B cell (primary cell): Measurements from ENCODE around the gene MIPOL1. TPM values are rescaled to one million over a fixed set of nuclear protein-coding genes. Genes with fewer than 3 reads are reported as not detected.

ENCODE experiments used
- ATAC-seq: fragments of 200-7000 bp; cut with Tn5 transposase; one replicate; pipeline ENCODE4 v1.10.0; 2021; ENCODE audit warnings: low read depth, mild to moderate bottlenecking, moderate number of reproducible peaks, moderate library complexity
- CTCF ChIA-PET: fragments of 350-600 bp; sonication (Branson Sonifier 250); formaldehyde crosslinking; loops from one replicate; lab custom pipeline; 2021; ENCODE audit warnings: antibody characterized with exemption, inconsistent platforms; lab: Charles Lee
- POLR2A ChIA-PET: fragments of 350-600 bp; sonication (Branson Sonifier 250); formaldehyde crosslinking; loops from one replicate; lab custom pipeline; 2021; ENCODE audit warnings: antibody characterized with exemption; lab: Charles Lee
- DNase-seq: peaks from one replicate; pipeline ENCODE4 v3.0.0; 2013
- H2AFZ ChIP-seq: 2 replicates; pipeline ENCODE4 v1.6.1; 2012; ENCODE audit warnings: mild to moderate bottlenecking, low read depth, low read length; ENCODE audit not compliant: insufficient read depth, poor library complexity, severe bottlenecking
- H3K27ac ChIP-seq, 2 donors: 1 replicate in 1 of 2; 2 replicates in 1 of 2; pipeline ENCODE4 v1.5.1; 2012 to 2013; ENCODE audit warnings: low read length in 2 of 2, mild to moderate bottlenecking in 2 of 2, moderate library complexity in 1 of 2
- H3K27me3 ChIP-seq, 4 experiments: fragments of 200-600 bp in 1 of 4; sonication (generic) in 1 of 4; replicated peaks in 1 of 4; 1 replicate in 2 of 4; 2 replicates in 2 of 4; pipeline versions ENCODE4 v1.6.1 to v1.7.0; 2013 to 2016; ENCODE audit warnings: low read length in 3 of 4, mild to moderate bottlenecking in 2 of 4, mixed read lengths in 1 of 4, moderate library complexity in 1 of 4; ENCODE audit not compliant: insufficient read depth in 4 of 4, control insufficient read depth in 3 of 4; ENCODE audit errors: control extremely low read depth in 1 of 4
- H3K36me3 ChIP-seq, 2 experiments: replicated peaks in 1 of 2; 1 replicate in 1 of 2; 2 replicates in 1 of 2; pipeline versions ENCODE4 v1.6.1 to v1.7.1; 2013; ENCODE audit warnings: low read length in 1 of 2; ENCODE audit not compliant: insufficient read depth in 2 of 2, control insufficient read depth in 1 of 2; ENCODE audit errors: control extremely low read depth in 1 of 2, extremely low read depth in 1 of 2
- H3K4me1 ChIP-seq, 2 donors: fragments of 200-600 bp in 1 of 2; sonication (generic) in 1 of 2; 1 replicate in 1 of 2; 2 replicates in 1 of 2; pipeline versions ENCODE4 v1.5.1 to v1.6.1; 2013 to 2017; ENCODE audit warnings: low read length in 2 of 2; ENCODE audit not compliant: control insufficient read depth in 2 of 2, insufficient read depth in 2 of 2
- H3K4me2 ChIP-seq: replicated peaks from 2 replicates; pipeline ENCODE3; 2012; ENCODE audit warnings: mild to moderate bottlenecking, low read depth, low read length; ENCODE audit not compliant: poor library complexity, severe bottlenecking
- H3K4me3 ChIP-seq, 5 experiments: fragments of 200-600 bp in 1 of 5; sonication (generic) in 1 of 5; 1 replicate in 3 of 5; 2 replicates in 2 of 5; pipeline versions ENCODE4 v1.5.1 to v1.7.0; 2011 to 2016; ENCODE audit warnings: low read length in 4 of 5, mild to moderate bottlenecking in 4 of 5, low read depth in 2 of 5, control low read depth in 1 of 5, moderate library complexity in 1 of 5; ENCODE audit not compliant: insufficient read depth in 1 of 5; ENCODE audit errors: control extremely low read depth in 1 of 5, extremely low read depth in 1 of 5
- H3K79me2 ChIP-seq: fragments of 200-600 bp; sonication (generic); one replicate; pipeline ENCODE4 v1.6.0; 2016; ENCODE audit warnings: low read length; ENCODE audit not compliant: control insufficient read depth, insufficient read depth
- H3K9ac ChIP-seq: fragments of 200-600 bp; sonication (generic); 2 replicates; pipeline ENCODE4 v1.6.1; 2017; ENCODE audit warnings: mild to moderate bottlenecking, low read length, moderate library complexity
- H3K9me3 ChIP-seq, 3 donors: one replicate each; pipeline versions ENCODE4 v1.6.1 to v1.7.1; 2013; ENCODE audit warnings: low read length in 2 of 3; ENCODE audit not compliant: control insufficient read depth in 2 of 3, insufficient read depth in 1 of 3; ENCODE audit errors: control extremely low read depth in 1 of 3
- H4K20me1 ChIP-seq: 2 replicates; pipeline ENCODE4 v1.6.0; 2012; ENCODE audit warnings: mild to moderate bottlenecking, low read length; ENCODE audit not compliant: insufficient read depth, control insufficient read depth, poor library complexity, severe bottlenecking
- H3K27ac Mint-ChIP-seq: one replicate; pipeline ENCODE4 v1.8.0; 2021; ENCODE audit warnings: mixed read lengths
- H3K27me3 Mint-ChIP-seq: one replicate; pipeline ENCODE4 v1.8.0; 2021; ENCODE audit warnings: mixed read lengths
- H3K4me1 Mint-ChIP-seq: one replicate; pipeline ENCODE4 v1.8.0; 2021; ENCODE audit warnings: mixed read lengths
- H3K4me3 Mint-ChIP-seq: one replicate; pipeline ENCODE4 v1.8.0; 2021; ENCODE audit warnings: mixed read lengths
- H3K9me3 Mint-ChIP-seq: one replicate; pipeline ENCODE4 v1.8.0; 2022; ENCODE audit warnings: mixed read lengths; ENCODE audit not compliant: insufficient read depth
- EZH2 ChIP-seq: IDR thresholded peaks from 2 replicates; pipeline ENCODE4 v1.6.1; 2012; ENCODE audit warnings: borderline replicate concordance, low read depth, mild to moderate bottlenecking, moderate library complexity, low read length; ENCODE audit not compliant: insufficient read depth, poor library complexity, severe bottlenecking
- WGBS: methylation state at CpG from one replicate; pipeline ENCODE4 v1.1.5; 2013; ENCODE audit warnings: missing lambda C conversion rate; ENCODE audit not compliant: insufficient coverage; 5-methylcytosine and 5-hydroxymethylcytosine counted together
- intact Hi-C: fragments of 100-400 bp; cut with micrococcal nuclease; formaldehyde crosslinking; loops from one replicate; pipeline ENCODE4 v1.10.0; 2022
- polyA plus RNA-seq: library from polyadenylated mRNA; depleted of rRNA; stranded (reverse); fragments of >200 nt; gene quantifications from 2 replicates; pipeline ENCODE4 v1.2.3, GENCODE V29; 2012
- total RNA-seq, 2 donors: library from RNA; stranded (reverse); fragments of 120-200 nt in 1 of 2; gene quantifications; 1 replicate in 1 of 2; 2 replicates in 1 of 2; pipeline versions ENCODE4 v1.2.3 to v1.2.4, GENCODE V29; 2013 to 2022
- TF ChIP-seq, protein P1 (sequence below): fragments of 200-600 bp; IDR thresholded peaks from one replicate; pipeline ENCODE4 v1.8.0; 2022; ENCODE audit warnings: antibody characterized with exemption, mild to moderate bottlenecking

The MIPOL1 gene
- total and polyA plus RNA-seq, 2 donors (not counting 1 experiment from before 2014, with no cell fraction given): 0.17 TPM; not detected in 1

DNA sequence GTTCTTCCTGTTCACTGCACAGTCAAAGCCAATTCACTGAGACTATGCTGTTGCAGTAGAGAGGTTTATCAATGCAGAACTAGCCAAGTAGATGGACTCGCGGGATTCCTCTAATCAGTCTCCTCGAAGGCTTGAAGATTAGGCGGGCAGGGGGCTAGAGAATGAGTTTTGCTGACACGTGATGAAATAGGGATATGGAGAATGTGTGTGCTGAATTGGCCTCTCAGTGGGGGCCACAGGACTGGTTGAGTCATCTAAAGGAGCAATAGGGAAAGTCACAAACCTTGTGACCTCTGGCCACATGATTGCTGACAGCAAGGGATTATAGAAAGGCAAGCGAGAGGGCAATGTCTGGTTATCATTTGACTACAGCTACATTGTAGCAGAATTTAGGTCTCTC, 12.7 kb downstream of the MIPOL1 start:
- Histone ChIP-seq H3K79me2 (no peaks in the 10 kb centered on the region), H3K9ac (no peak overlapping the region), H3K9me3 (peaks cover 0 to 25% (median 11%) of the 10 kb centered on the region in 3 donors), H3K27me3 (no peaks in the 10 kb centered on the region), H4K20me1 (no peaks in the 10 kb centered on the region), H3K4me2 (no peak overlapping the region), H3K27ac (no peak overlapping the region), H3K4me1 (no peaks in the 10 kb centered on the region), H3K36me3 (no peaks in the 10 kb centered on the region), H3K4me3 (no peak overlapping the region), H2AFZ (no peak overlapping the region)
- peaks cover 4% of the 10 kb centered on the region for H3K9me3 Mint-ChIP-seq
- H3K27me3 Mint-ChIP-seq: no peaks in the 10 kb centered on the region
- ATAC-seq (no peak), DNase-seq (no peak)
- H3K27ac Mint-ChIP-seq: no peak overlapping the region
- TF ChIP-seq EZH2: no peak
- TF ChIP-seq, protein P1, sequence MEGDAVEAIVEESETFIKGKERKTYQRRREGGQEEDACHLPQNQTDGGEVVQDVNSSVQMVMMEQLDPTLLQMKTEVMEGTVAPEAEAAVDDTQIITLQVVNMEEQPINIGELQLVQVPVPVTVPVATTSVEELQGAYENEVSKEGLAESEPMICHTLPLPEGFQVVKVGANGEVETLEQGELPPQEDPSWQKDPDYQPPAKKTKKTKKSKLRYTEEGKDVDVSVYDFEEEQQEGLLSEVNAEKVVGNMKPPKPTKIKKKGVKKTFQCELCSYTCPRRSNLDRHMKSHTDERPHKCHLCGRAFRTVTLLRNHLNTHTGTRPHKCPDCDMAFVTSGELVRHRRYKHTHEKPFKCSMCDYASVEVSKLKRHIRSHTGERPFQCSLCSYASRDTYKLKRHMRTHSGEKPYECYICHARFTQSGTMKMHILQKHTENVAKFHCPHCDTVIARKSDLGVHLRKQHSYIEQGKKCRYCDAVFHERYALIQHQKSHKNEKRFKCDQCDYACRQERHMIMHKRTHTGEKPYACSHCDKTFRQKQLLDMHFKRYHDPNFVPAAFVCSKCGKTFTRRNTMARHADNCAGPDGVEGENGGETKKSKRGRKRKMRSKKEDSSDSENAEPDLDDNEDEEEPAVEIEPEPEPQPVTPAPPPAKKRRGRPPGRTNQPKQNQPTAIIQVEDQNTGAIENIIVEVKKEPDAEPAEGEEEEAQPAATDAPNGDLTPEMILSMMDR: no peak
- no peak overlapping the region for H3K4me3 Mint-ChIP-seq
- ChIA-PET CTCF (no interaction called here), POLR2A (no interaction called here)
- no peaks in the 10 kb centered on the region for H3K4me1 Mint-ChIP-seq
- 93% methylated on average over 5 of the region's 6 CpGs for WGBS
- intact Hi-C loops: no loop called here

DNA sequence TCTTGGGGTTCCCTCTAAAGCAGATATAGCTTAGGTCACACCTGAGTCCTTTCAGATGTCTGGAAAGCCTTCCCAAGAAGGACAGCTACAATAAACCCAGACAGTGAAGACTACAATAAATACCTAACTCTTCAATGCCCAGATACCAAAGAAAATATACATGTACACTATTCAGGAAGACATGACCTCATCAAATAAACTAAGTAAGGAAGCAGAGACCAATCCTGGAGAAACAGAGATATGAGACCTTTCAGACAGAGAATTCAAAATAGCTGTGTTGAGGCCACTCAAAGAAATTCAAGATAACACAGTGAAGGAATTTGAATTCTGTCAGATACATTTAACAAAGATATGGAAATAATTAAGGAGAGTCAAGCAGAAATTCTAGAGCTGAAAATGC, 15.3 kb downstream of the MIPOL1 start:
- Histone ChIP-seq H3K4me1 (no peaks in the 10 kb centered on the region), H2AFZ (no peak overlapping the region), H3K9ac (no peak overlapping the region), H3K79me2 (no peaks in the 10 kb centered on the region), H3K27ac (no peak overlapping the region), H3K27me3 (no peaks in the 10 kb centered on the region), H3K4me2 (no peak overlapping the region), H3K4me3 (no peak overlapping the region), H3K9me3 (peaks cover 0 to 17% (median 0%) of the 10 kb centered on the region in 3 donors), H4K20me1 (no peaks in the 10 kb centered on the region), H3K36me3 (no peaks in the 10 kb centered on the region)
- H3K4me1 Mint-ChIP-seq: no peaks in the 10 kb centered on the region
- CTCF ChIA-PET: no interaction called here
- POLR2A ChIA-PET: no interaction called here
- TF ChIP-seq EZH2: no peak
- TF ChIP-seq, protein P1: no peak
- ATAC-seq (no peak), DNase-seq (no peak)
- H3K4me3 Mint-ChIP-seq: no peak overlapping the region
- H3K9me3 Mint-ChIP-seq: no peaks in the 10 kb centered on the region
- intact Hi-C loops: no loop called here
- no peak overlapping the region for H3K27ac Mint-ChIP-seq
- no peaks in the 10 kb centered on the region for H3K27me3 Mint-ChIP-seq
